GM23338 (cell line): ENCODE results near the gene ZNF532. TPM values are rescaled to one million over a fixed set of nuclear protein-coding genes. Genes with fewer than 3 reads are reported as not detected.

Experiments used
- ATAC-seq: fragments of 200-7000 bp; cut with Tn5 transposase; 3 replicates; pipeline ENCODE4 v1.9.1; 2020
- DNase-seq: peaks from one replicate; pipeline ENCODE4 v3.0.0-alpha.2; 2015; ENCODE audit warnings: low spot score
- H2AFZ ChIP-seq: fragments of 200-600 bp; sonication (generic); 2 replicates; pipeline ENCODE4 v1.8.0; 2016; ENCODE audit warnings: antibody characterized with exemption, mild to moderate bottlenecking, moderate library complexity
- H3F3A ChIP-seq: fragments of 200-600 bp; sonication (generic); replicated peaks from 2 replicates; pipeline ENCODE4 v1.8.0; 2017; ENCODE audit warnings: antibody characterized with exemption, mixed run types, low read depth
- H3K27ac ChIP-seq: fragments of 200-600 bp; sonication (generic); 2 replicates; pipeline ENCODE4 v1.6.1; 2016; ENCODE audit warnings: low read depth
- H3K27me3 ChIP-seq: fragments of 200-600 bp; sonication (generic); 2 replicates; pipeline ENCODE4 v1.8.0; 2016; ENCODE audit warnings: mild to moderate bottlenecking, mixed run types, moderate library complexity; ENCODE audit not compliant: insufficient read depth
- H3K36me3 ChIP-seq: fragments of 200-600 bp; sonication (generic); 2 replicates; pipeline ENCODE4 v1.8.0; 2016; ENCODE audit warnings: mild to moderate bottlenecking; ENCODE audit not compliant: insufficient read depth
- H3K4me1 ChIP-seq: fragments of 200-600 bp; sonication (generic); 2 replicates; pipeline ENCODE4 v1.8.0; 2016; ENCODE audit warnings: mild to moderate bottlenecking, moderate library complexity; ENCODE audit not compliant: insufficient read depth
- H3K4me2 ChIP-seq: fragments of 200-600 bp; sonication (generic); 2 replicates; pipeline ENCODE4 v1.7.1; 2017; ENCODE audit warnings: mixed run types
- H3K4me3 ChIP-seq: fragments of 200-600 bp; sonication (generic); 2 replicates; pipeline ENCODE4 v1.6.1; 2016; ENCODE audit warnings: mixed run types
- H3K79me2 ChIP-seq: fragments of 200-600 bp; sonication (generic); replicated peaks from 2 replicates; pipeline ENCODE4 v1.8.0; 2017; ENCODE audit warnings: mild to moderate bottlenecking; ENCODE audit not compliant: insufficient read depth
- H3K9me2 ChIP-seq: fragments of 200-600 bp; sonication (generic); 2 replicates; pipeline ENCODE4 v1.8.0; 2017; ENCODE audit not compliant: insufficient read depth
- H4K20me1 ChIP-seq: fragments of 200-600 bp; sonication (generic); replicated peaks from 2 replicates; pipeline ENCODE4 v1.8.0; 2017; ENCODE audit warnings: mild to moderate bottlenecking; ENCODE audit not compliant: insufficient read depth
- H3K27ac Mint-ChIP-seq: 2 replicates; pipeline ENCODE4 v1.8.0; 2020; ENCODE audit warnings: inconsistent platforms, mild to moderate bottlenecking, moderate library complexity, mixed read lengths
- H3K27me3 Mint-ChIP-seq: 3 replicates; pipeline ENCODE4 v1.8.0; 2022; ENCODE audit warnings: low read depth, mild to moderate bottlenecking, moderate library complexity, mixed read lengths, inconsistent platforms; ENCODE audit not compliant: insufficient read depth, poor library complexity
- H3K36me3 Mint-ChIP-seq: 3 replicates; pipeline ENCODE4 v1.8.0; 2021; ENCODE audit warnings: low read depth, mild to moderate bottlenecking, inconsistent platforms, moderate library complexity, mixed read lengths
- H3K4me1 Mint-ChIP-seq: 3 replicates; pipeline ENCODE4 v1.8.0; 2020; ENCODE audit warnings: mild to moderate bottlenecking, inconsistent platforms, mixed read lengths
- H3K4me3 Mint-ChIP-seq: 3 replicates; pipeline ENCODE4 v1.8.0; 2021; ENCODE audit warnings: moderate library complexity, mild to moderate bottlenecking, inconsistent platforms, mixed read lengths
- H3K9me3 Mint-ChIP-seq: 3 replicates; pipeline ENCODE4 v1.8.0; 2020; ENCODE audit warnings: moderate library complexity, mild to moderate bottlenecking, inconsistent platforms, mixed read lengths
- CREB1 ChIP-seq: fragments of 250-450 bp; sonication (Bioruptor Pico); IDR thresholded peaks from 2 replicates; pipeline ENCODE4 v1.5.0; 2020; ENCODE audit warnings: low read depth, mild to moderate bottlenecking, moderate library complexity
- CTCF ChIP-seq, 2 experiments: fragments of 200-600 bp in 1 of 2; sonication (generic) in 1 of 2; conservative IDR thresholded peaks; 2 replicates each; pipeline versions ENCODE4 v1.5.1 to v1.6.1; 2016 to 2017; ENCODE audit warnings: antibody characterized with exemption in 2 of 2, low read depth in 2 of 2, mild to moderate bottlenecking in 2 of 2, moderate library complexity in 1 of 2
- EZH2 ChIP-seq: fragments of 200-600 bp; sonication (generic); IDR thresholded peaks from one replicate; pipeline ENCODE4 v1.8.0; 2017; ENCODE audit warnings: antibody characterized with exemption, mild to moderate bottlenecking, low read depth; ENCODE audit not compliant: unreplicated experiment
- EZH2phosphoT487 ChIP-seq: fragments of 200-600 bp; sonication (generic); IDR thresholded peaks from one replicate; pipeline ENCODE4 v1.8.1; 2018; ENCODE audit warnings: antibody characterized with exemption; ENCODE audit not compliant: unreplicated experiment
- JUNB ChIP-seq: IDR thresholded peaks from one replicate; pipeline ENCODE4 v1.6.1; 2016; ENCODE audit warnings: antibody characterized with exemption; ENCODE audit not compliant: unreplicated experiment
- NANOG ChIP-seq: IDR thresholded peaks from 2 replicates; pipeline ENCODE4 v1.6.1; 2016; ENCODE audit warnings: antibody characterized with exemption, borderline replicate concordance
- POLR2AphosphoS5 ChIP-seq: IDR thresholded peaks from 2 replicates; pipeline ENCODE4 v1.6.1; 2016; ENCODE audit warnings: antibody characterized with exemption, low read depth
- STAT1 ChIP-seq: IDR thresholded peaks from one replicate; pipeline ENCODE4 v1.6.1; 2016; ENCODE audit warnings: antibody characterized with exemption; ENCODE audit not compliant: unreplicated experiment
- ZNF114 ChIP-seq: fragments of 250-450 bp; sonication (Bioruptor Pico); IDR thresholded peaks from 2 replicates; pipeline ENCODE4 v1.5.0; 2020; ENCODE audit warnings: mild to moderate bottlenecking, moderate library complexity
- ZNF331 ChIP-seq: fragments of 250-450 bp; sonication (Bioruptor Pico); IDR thresholded peaks from 2 replicates; pipeline ENCODE4 v1.5.0; 2020; ENCODE audit warnings: low read depth, mild to moderate bottlenecking, moderate library complexity
- ZNF462 ChIP-seq: fragments of 250-450 bp; sonication (Bioruptor Pico); IDR thresholded peaks from 2 replicates; pipeline ENCODE4 v1.5.0; 2020; ENCODE audit warnings: mild to moderate bottlenecking, moderate library complexity
- polyA plus RNA-seq: library from polyadenylated mRNA; unstranded; fragments of >200 nt; fragmentation: Nextera tagmentation; extraction: Ambion mirVana; gene quantifications from 2 replicates; pipeline ENCODE4 v1.2.1, GENCODE V29; 2016
- total RNA-seq: library from RNA; depleted of rRNA; stranded (reverse); fragments of >200 nt; shearing (Covaris generic); gene quantifications from 2 replicates; pipeline ENCODE4 v1.2.3, GENCODE V29; 2014
- TF ChIP-seq, protein P1 (sequence below): IDR thresholded peaks from one replicate; pipeline ENCODE4 v1.6.1; 2018; ENCODE audit warnings: antibody characterized with exemption; ENCODE audit not compliant: unreplicated experiment
- TF ChIP-seq, protein P2 (sequence below): IDR thresholded peaks from 2 replicates; pipeline ENCODE4 v1.6.1; 2016; ENCODE audit warnings: antibody characterized with exemption

Gene ZNF532
- total and polyA plus RNA-seq, 2 experiments from 2014 or later, result 51.5 to 225 TPM

DNA sequence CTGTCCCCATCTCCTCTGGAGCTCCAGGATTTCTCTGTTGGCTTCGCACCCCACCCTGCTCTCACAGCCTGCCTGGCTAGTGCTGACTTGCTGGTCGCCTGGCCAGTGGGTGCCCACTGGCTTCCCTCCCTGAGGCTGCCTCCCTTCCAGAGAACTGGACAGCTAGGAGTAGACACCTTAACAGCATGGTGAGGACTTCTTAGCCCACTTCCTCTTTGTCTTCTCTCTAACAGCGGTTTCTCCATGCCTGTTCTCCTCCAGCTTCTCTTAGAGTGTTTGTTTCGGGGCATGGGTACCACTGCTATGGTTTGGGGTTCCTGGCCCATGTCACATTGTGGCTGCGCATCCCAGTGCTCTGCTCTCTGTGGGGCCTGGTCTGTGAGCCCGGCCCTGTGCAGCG, 37.1 kb downstream of the ZNF532 start:
- Mint-ChIP-seq H3K36me3 (peaks cover 88% of the 10 kb centered on the region), H3K9me3 (no peaks in the 10 kb centered on the region), H3K4me3 (no peak overlapping the region), H3K27me3 (peaks cover 13% of the 10 kb centered on the region), H3K27ac (peak overlapping the region; percentile 29; the same call in 1 of the 2 replicates), H3K4me1 (peaks cover 64% of the 10 kb centered on the region)
- Histone ChIP-seq H3K79me2 (peaks cover 100% of the 10 kb centered on the region), H3K9me2 (no peaks in the 10 kb centered on the region), H3K4me3 (no peak overlapping the region), H3K4me1 (peaks cover 28% of the 10 kb centered on the region), H2AFZ (no peak overlapping the region), H3K4me2 (no peak overlapping the region), H4K20me1 (peaks cover 67% of the 10 kb centered on the region), H3K27me3 (no peaks in the 10 kb centered on the region), H3K27ac (peak overlapping the region; percentile 81), H3F3A (peaks cover 11% of the 10 kb centered on the region; the same call in 1 of the 2 replicates), H3K36me3 (peaks cover 26% of the 10 kb centered on the region)
- TF ChIP-seq NANOG (no peak), POLR2AphosphoS5 (no peak), ZNF114 (CRISPR knock-in tag) (no peak), JUNB (no peak), ZNF462 (CRISPR knock-in tag) (no peak), EZH2 (no peak), CREB1 (CRISPR knock-in tag) (no peak), STAT1 (no peak), ZNF331 (no peak), CTCF (conservative IDR thresholded peaks at IDR 0.05; ENCODE audit: low read depth in 2 of 2) (no peak), EZH2phosphoT487 (no peak)
- TF ChIP-seq, protein P1, sequence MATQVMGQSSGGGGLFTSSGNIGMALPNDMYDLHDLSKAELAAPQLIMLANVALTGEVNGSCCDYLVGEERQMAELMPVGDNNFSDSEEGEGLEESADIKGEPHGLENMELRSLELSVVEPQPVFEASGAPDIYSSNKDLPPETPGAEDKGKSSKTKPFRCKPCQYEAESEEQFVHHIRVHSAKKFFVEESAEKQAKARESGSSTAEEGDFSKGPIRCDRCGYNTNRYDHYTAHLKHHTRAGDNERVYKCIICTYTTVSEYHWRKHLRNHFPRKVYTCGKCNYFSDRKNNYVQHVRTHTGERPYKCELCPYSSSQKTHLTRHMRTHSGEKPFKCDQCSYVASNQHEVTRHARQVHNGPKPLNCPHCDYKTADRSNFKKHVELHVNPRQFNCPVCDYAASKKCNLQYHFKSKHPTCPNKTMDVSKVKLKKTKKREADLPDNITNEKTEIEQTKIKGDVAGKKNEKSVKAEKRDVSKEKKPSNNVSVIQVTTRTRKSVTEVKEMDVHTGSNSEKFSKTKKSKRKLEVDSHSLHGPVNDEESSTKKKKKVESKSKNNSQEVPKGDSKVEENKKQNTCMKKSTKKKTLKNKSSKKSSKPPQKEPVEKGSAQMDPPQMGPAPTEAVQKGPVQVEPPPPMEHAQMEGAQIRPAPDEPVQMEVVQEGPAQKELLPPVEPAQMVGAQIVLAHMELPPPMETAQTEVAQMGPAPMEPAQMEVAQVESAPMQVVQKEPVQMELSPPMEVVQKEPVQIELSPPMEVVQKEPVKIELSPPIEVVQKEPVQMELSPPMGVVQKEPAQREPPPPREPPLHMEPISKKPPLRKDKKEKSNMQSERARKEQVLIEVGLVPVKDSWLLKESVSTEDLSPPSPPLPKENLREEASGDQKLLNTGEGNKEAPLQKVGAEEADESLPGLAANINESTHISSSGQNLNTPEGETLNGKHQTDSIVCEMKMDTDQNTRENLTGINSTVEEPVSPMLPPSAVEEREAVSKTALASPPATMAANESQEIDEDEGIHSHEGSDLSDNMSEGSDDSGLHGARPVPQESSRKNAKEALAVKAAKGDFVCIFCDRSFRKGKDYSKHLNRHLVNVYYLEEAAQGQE, result no peak
- TF ChIP-seq, protein P2, sequence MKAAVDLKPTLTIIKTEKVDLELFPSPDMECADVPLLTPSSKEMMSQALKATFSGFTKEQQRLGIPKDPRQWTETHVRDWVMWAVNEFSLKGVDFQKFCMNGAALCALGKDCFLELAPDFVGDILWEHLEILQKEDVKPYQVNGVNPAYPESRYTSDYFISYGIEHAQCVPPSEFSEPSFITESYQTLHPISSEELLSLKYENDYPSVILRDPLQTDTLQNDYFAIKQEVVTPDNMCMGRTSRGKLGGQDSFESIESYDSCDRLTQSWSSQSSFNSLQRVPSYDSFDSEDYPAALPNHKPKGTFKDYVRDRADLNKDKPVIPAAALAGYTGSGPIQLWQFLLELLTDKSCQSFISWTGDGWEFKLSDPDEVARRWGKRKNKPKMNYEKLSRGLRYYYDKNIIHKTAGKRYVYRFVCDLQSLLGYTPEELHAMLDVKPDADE, result no peak
- no peak for ATAC-seq
- no peak for DNase-seq
